ENCODE measurements around the gene MX1.

- TF ChIP-seq CTCF (IDR thresholded peaks at IDR 0.05; ENCODE audit: poor library complexity, severe bottlenecking), result no peak
- no peak for TF ChIP-seq REST (IDR thresholded peaks at IDR 0.05; ENCODE audit: borderline replicate concordance)
- no peak for TF ChIP-seq EP300 (conservative IDR thresholded peaks at IDR 0.05; ENCODE audit: poor library complexity, severe bottlenecking)
- no peak for TF ChIP-seq EZH2 (IDR thresholded peaks at IDR 0.05; ENCODE audit: borderline replicate concordance, insufficient read depth, low read length, poor library complexity, severe bottlenecking)
Observed at GRCh38 chr21:41488080-41488479, 62.0 kb downstream of the MX1 start.
